K562 (cell line): ENCODE data around the gene TAX1BP1. TPM values are rescaled to one million over a fixed set of nuclear protein-coding genes. Genes with fewer than 3 reads are reported as not detected.

Experiments used
- ATAC-seq: fragments of 200-7000 bp; cut with Tn5 transposase; 3 replicates; pipeline ENCODE4 v1.9.1; 2020; ENCODE audit warnings: moderate library complexity
- BruUV-seq: library from RNA; stranded (reverse); fragments of 400-500 nt; replicated peaks from 2 replicates; lab custom pipeline; 2021; lab: Mats Ljungman, UMichigan
- CTCF ChIA-PET: fragments of 300-600 bp; formaldehyde crosslinking; extraction: SDS; loops from one replicate; lab custom pipeline; 2021; ENCODE audit warnings: low intra/inter-chr PET ratio; lab: Yijun Ruan, JAX
- POLR2A ChIA-PET: fragments of 300-600, 350-650 bp; sonication (Branson Sonifier 250); formaldehyde crosslinking; extraction: SDS; loops from one replicate; lab custom pipeline; 2021; ENCODE audit warnings: antibody characterized with exemption, inconsistent platforms; lab: Yijun Ruan, JAX
- DNase-seq, 4 experiments: peaks; one replicate each; pipeline versions ENCODE4 v3.0.0 to v3.0.0-alpha.2; 2011 to 2018; ENCODE audit warnings: low spot score in 3 of 4, mixed read lengths in 3 of 4; ENCODE audit errors: extremely low read depth in 1 of 4
- FAIRE-seq: peaks from 2 replicates; lab custom pipeline; 2011; peaks lifted over from hg19 to GRCh38; lab: Jason Lieb, UNC
- H2AFZ ChIP-seq: 2 replicates; pipeline ENCODE4 v1.6.0; 2011; ENCODE audit warnings: low read depth, low read length, control low read depth, inconsistent platforms
- H3K27ac ChIP-seq: fragments of 200-600 bp; 3 replicates; pipeline ENCODE4 v1.8.0; 2011; ENCODE audit warnings: low read depth, mild to moderate bottlenecking, control low read depth, inconsistent platforms, low read length, moderate library complexity, mixed read lengths; ENCODE audit errors: extremely low read depth
- H3K27me3 ChIP-seq, 2 experiments: fragments of 300-600 bp in 1 of 2; 2 replicates in 1 of 2; 3 replicates in 1 of 2; pipeline versions ENCODE4 v1.6.0 to v1.8.0; 2011; ENCODE audit warnings: inconsistent platforms in 2 of 2, low read length in 2 of 2, mild to moderate bottlenecking in 1 of 2, mixed read lengths in 1 of 2, moderate library complexity in 1 of 2; ENCODE audit not compliant: control insufficient read depth in 2 of 2, insufficient read depth in 2 of 2
- H3K36me3 ChIP-seq: fragments of 300-600 bp; 3 replicates; pipeline ENCODE4 v1.8.0; 2011; ENCODE audit warnings: mild to moderate bottlenecking, low read length, inconsistent platforms; ENCODE audit not compliant: control insufficient read depth, insufficient read depth
- H3K4me1 ChIP-seq, 2 experiments: fragments of 200-600 bp in 1 of 2; replicated peaks in 1 of 2; 2 replicates in 1 of 2; 3 replicates in 1 of 2; pipeline versions ENCODE4 v1.5.1 to v1.8.0; 2011; ENCODE audit warnings: inconsistent platforms in 2 of 2, low read length in 2 of 2, mild to moderate bottlenecking in 1 of 2, mixed read lengths in 1 of 2, moderate library complexity in 1 of 2; ENCODE audit not compliant: control insufficient read depth in 2 of 2, insufficient read depth in 2 of 2
- H3K4me2 ChIP-seq: 2 replicates; pipeline ENCODE4 v1.6.1; 2011; ENCODE audit warnings: low read length, control low read depth, inconsistent platforms, mixed read lengths; ENCODE audit not compliant: insufficient read depth
- H3K4me3 ChIP-seq: fragments of 200-600 bp; sonication (generic), shearing (Covaris generic); 2 replicates; pipeline ENCODE4 v1.5.1; 2016; ENCODE audit warnings: control low read depth, inconsistent platforms
- H3K79me2 ChIP-seq: fragments of 200-600 bp; 3 replicates; pipeline ENCODE4 v1.8.0; 2011; ENCODE audit warnings: low read length, inconsistent platforms; ENCODE audit not compliant: control insufficient read depth, insufficient read depth
- H3K9ac ChIP-seq, 2 experiments: 2 replicates each; pipeline versions ENCODE4 v1.6.0 to v1.6.1; 2011; ENCODE audit warnings: low read depth in 2 of 2, low read length in 2 of 2, control low read depth in 1 of 2, inconsistent platforms in 1 of 2, mild to moderate bottlenecking in 1 of 2, mixed read lengths in 1 of 2; ENCODE audit not compliant: insufficient read depth in 1 of 2
- H3K9me1 ChIP-seq: one replicate; pipeline ENCODE4 v1.6.0; 2011; ENCODE audit warnings: inconsistent platforms, mild to moderate bottlenecking, low read length, moderate library complexity; ENCODE audit not compliant: control insufficient read depth, insufficient read depth
- H3K9me3 ChIP-seq: replicated peaks from 2 replicates; pipeline ENCODE4 v1.5.1; 2011; ENCODE audit warnings: low read depth, low read length, inconsistent platforms; ENCODE audit not compliant: control insufficient read depth, insufficient read depth
- H4K20me1 ChIP-seq: replicated peaks from 2 replicates; pipeline ENCODE4 v1.6.1; 2011; ENCODE audit warnings: low read length, inconsistent platforms, mixed read lengths; ENCODE audit not compliant: control insufficient read depth, insufficient read depth
- WGBS: fragments of 100-300 bp; shearing (Covaris generic); methylation state at CpG from one replicate; pipeline ENCODE4 v1.1.6; 2016; ENCODE audit warnings: low coverage, mixed read lengths; ENCODE audit not compliant: insufficient coverage; ENCODE audit errors: missing lambda C conversion rate; 5-methylcytosine and 5-hydroxymethylcytosine counted together
- in situ Hi-C: fragments of 300-500 bp; cut with MboI; formaldehyde crosslinking; loops from 4 replicates; pipeline ENCODE4 v1.15.0; 2018; ENCODE audit warnings: inconsistent platforms, mixed read lengths
- intact Hi-C: fragments of 100-400 bp; cut with micrococcal nuclease; formaldehyde crosslinking; loops from 2 replicates; pipeline ENCODE4 v1.14.2; 2022
- polyA plus RNA-seq, 8 experiments: library from polyadenylated mRNA; depleted of rRNA in 4 of 8; stranded (reverse) in 5 of 8; unstranded in 3 of 8; fragments of >200 nt; fragmentation: Nextera tagmentation in 2 of 8; fragmentation: Illumina TruSeq in 1 of 8; extraction: Ambion mirVana in 2 of 8; extraction: Trizol in 1 of 8; gene quantifications; 2 replicates each; pipeline versions ENCODE4 v1.2.1 to v1.2.3, GENCODE V29; 2011 to 2014; ENCODE audit warnings: inconsistent platforms in 1 of 8, missing spikeins in 1 of 8
- total RNA-seq, 7 experiments: library from RNA; depleted of rRNA in 6 of 7; stranded (reverse); fragments of >200 nt in 6 of 7; fragmentation: Illumina TruSeq in 2 of 7; extraction: Trizol in 2 of 7; gene quantifications; 2 replicates each; pipeline versions ENCODE4 v1.2.1 to v1.2.3, GENCODE V29; 2011 to 2021; ENCODE audit warnings: low replicate concordance in 1 of 7
- TF ChIP-seq, protein P1 (sequence below): fragments of 450-650 bp; IDR thresholded peaks from 2 replicates; pipeline ENCODE4 v1.6.1; 2016; ENCODE audit warnings: low read depth

The TAX1BP1 gene
- total and polyA plus RNA-seq, 9 of the 15 experiments (the other 6 are each of a cell fraction or from before 2014, with no cell fraction given): 49.0 to 119 (median 75.9) TPM

DNA sequence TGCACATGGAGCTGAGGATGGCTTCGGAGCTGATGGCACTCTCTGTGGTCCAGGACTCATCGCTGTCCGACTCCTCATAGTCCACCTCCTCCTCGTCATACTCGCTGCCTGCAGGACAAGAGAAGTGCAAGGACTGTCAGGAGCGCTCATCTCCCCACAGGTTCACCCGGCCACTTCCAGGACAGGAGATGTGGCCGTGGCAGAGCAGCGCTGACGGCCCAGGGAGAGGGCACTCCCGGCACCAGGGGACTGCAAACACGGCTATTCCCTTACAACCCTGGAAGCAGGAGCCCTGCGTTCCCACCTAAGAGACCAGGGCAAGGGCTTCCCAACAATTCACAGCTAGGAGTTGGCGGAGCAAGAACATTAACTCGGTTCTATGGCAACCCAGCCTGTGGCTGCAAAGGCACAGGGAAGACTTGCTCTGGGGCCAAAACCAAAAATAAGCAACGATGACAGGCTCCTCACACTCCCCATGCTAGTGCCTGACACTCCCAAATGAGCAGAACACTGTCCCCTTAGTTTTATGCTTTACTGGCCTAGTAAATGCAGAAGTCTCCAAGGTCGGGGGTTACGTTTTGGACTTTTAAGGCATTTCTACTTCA is 100.9 kb downstream of the TAX1BP1 start:
- H3K4me2 ChIP-seq: no peak overlapping the region
- H4K20me1 ChIP-seq: no peaks in the 10 kb centered on the region
- no peak for ATAC-seq
- H3K4me3 ChIP-seq: no peak overlapping the region
- no TSS peak for BruUV-seq
- 6% methylated on average over 18 of the region's 18 CpGs for WGBS
- H3K36me3 ChIP-seq: no peaks in the 10 kb centered on the region
- no peaks in the 10 kb centered on the region for H3K4me1 ChIP-seq
- no peak overlapping the region for H2AFZ ChIP-seq
- no peak for DNase-seq
- no peak for FAIRE-seq
- no peak overlapping the region for H3K9ac ChIP-seq
- intact Hi-C loops (no loop called here), in situ Hi-C loops (no loop called here)
- TF ChIP-seq, protein P1, sequence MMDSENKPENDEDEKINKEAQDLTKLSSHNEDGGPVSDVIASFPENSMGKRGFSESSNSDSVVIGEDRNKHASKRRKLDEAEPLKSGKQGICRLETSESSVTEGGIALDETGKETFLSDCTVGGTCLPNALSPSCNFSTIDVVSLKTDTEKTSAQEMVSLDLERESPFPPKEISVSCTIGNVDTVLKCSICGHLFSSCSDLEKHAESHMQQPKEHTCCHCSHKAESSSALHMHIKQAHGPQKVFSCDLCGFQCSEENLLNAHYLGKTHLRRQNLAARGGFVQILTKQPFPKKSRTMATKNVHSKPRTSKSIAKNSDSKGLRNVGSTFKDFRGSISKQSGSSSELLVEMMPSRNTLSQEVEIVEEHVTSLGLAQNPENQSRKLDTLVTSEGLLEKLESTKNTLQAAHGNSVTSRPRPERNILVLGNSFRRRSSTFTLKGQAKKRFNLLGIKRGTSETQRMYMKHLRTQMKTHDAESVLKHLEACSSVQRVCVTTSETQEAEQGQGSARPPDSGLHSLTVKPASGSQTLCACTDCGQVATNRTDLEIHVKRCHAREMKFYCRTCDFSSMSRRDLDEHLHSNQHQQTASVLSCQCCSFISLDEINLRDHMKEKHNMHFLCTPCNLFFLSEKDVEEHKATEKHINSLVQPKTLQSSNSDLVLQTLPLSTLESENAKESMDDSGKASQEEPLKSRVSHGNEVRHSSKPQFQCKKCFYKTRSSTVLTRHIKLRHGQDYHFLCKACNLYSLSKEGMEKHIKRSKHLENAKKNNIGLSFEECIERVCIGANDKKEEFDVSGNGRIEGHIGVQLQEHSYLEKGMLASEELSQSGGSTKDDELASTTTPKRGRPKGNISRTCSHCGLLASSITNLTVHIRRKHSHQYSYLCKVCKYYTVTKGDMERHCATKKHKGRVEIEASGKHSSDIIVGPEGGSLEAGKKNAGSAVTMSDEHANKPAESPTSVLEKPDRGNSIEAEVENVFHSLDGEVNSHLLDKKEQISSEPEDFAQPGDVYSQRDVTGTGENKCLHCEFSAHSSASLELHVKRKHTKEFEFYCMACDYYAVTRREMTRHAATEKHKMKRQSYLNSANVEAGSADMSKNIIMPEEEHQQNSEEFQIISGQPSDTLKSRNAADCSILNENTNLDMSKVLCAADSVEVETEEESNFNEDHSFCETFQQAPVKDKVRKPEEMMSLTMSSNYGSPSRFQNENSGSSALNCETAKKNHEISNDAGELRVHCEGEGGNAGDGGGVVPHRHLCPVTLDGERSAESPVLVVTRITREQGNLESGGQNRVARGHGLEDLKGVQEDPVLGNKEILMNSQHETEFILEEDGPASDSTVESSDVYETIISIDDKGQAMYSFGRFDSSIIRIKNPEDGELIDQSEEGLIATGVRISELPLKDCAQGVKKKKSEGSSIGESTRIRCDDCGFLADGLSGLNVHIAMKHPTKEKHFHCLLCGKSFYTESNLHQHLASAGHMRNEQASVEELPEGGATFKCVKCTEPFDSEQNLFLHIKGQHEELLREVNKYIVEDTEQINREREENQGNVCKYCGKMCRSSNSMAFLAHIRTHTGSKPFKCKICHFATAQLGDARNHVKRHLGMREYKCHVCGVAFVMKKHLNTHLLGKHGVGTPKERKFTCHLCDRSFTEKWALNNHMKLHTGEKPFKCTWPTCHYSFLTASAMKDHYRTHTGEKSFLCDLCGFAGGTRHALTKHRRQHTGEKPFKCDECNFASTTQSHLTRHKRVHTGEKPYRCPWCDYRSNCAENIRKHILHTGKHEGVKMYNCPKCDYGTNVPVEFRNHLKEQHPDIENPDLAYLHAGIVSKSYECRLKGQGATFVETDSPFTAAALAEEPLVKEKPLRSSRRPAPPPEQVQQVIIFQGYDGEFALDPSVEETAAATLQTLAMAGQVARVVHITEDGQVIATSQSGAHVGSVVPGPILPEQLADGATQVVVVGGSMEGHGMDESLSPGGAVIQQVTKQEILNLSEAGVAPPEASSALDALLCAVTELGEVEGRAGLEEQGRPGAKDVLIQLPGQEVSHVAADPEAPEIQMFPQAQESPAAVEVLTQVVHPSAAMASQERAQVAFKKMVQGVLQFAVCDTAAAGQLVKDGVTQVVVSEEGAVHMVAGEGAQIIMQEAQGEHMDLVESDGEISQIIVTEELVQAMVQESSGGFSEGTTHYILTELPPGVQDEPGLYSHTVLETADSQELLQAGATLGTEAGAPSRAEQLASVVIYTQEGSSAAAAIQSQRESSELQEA: no peak
- H3K27me3 ChIP-seq: peaks cover 52 to 75% of the 10 kb centered on the region in 2 experiments
- no peaks in the 10 kb centered on the region for H3K9me1 ChIP-seq
- POLR2A ChIA-PET: interaction anchor here (0.8 to 1.0 kb wide), 2 partner anchors 21 to 184 kb away, joined by 4 read pairs; no protein-coding TSS in a partner anchor
- CTCF ChIA-PET: no interaction called here
- H3K27ac ChIP-seq: no peak overlapping the region
- no peaks in the 10 kb centered on the region for H3K9me3 ChIP-seq
- no peaks in the 10 kb centered on the region for H3K79me2 ChIP-seq
